Heart right ventricle (tissue), 16 donors: ENCODE measurements around the gene ULK4. TPM values are rescaled to one million over a fixed set of nuclear protein-coding genes. Genes with fewer than 3 reads are reported as not detected.
A peak's percentile ranks its signal among the peaks of the same experiment; 100 is the strongest.

Source experiments
- ATAC-seq, 8 donors: fragments of 200-7000 bp; cut with Tn5 transposase; one replicate each; pipeline ENCODE4 v1.9.1; 2020; ENCODE audit warnings: mild to moderate bottlenecking in 8 of 8, moderate library complexity in 8 of 8, moderate number of reproducible peaks in 1 of 8
- DNase-seq, 2 donors: peaks; one replicate each; pipeline ENCODE4 v3.0.0-alpha.2; 2020
- H3K27ac ChIP-seq, 10 donors: fragments of 200-600 bp; sonication (generic) in 2 of 10; one replicate each; pipeline versions ENCODE4 v1.5.0 to v1.8.0; 2020 to 2022; ENCODE audit warnings: mild to moderate bottlenecking in 3 of 10
- H3K27me3 ChIP-seq, 7 donors: fragments of 200-600 bp; one replicate each; pipeline ENCODE4 v1.8.0; 2021 to 2022; ENCODE audit warnings: mild to moderate bottlenecking in 2 of 7
- H3K36me3 ChIP-seq, 9 donors: fragments of 200-600 bp; sonication (generic) in 1 of 9; one replicate each; pipeline versions ENCODE4 v1.5.0 to v1.8.0; 2020 to 2022; ENCODE audit warnings: mild to moderate bottlenecking in 2 of 9
- H3K4me1 ChIP-seq, 9 donors: fragments of 200-600 bp; sonication (generic) in 1 of 9; one replicate each; pipeline versions ENCODE4 v1.5.0 to v1.8.0; 2020 to 2022; ENCODE audit warnings: mild to moderate bottlenecking in 4 of 9
- H3K4me3 ChIP-seq, 10 donors: fragments of 200-600 bp; sonication (generic) in 2 of 10; one replicate each; pipeline versions ENCODE4 v1.5.0 to v1.8.0; 2020 to 2022; ENCODE audit warnings: mild to moderate bottlenecking in 7 of 10, moderate library complexity in 2 of 10
- H3K9me3 ChIP-seq, 11 donors: fragments of 200-600 bp in 10 of 11; sonication (generic) in 2 of 11; one replicate each; pipeline versions ENCODE4 v1.5.0 to v1.8.0; 2013 to 2022; ENCODE audit warnings: mild to moderate bottlenecking in 2 of 11, control low read depth in 1 of 11, moderate library complexity in 1 of 11
- WGBS, 2 donors: extraction: QIAGEN DNeasy Blood & Tissue Kit; methylation state at CpG; one replicate each; pipeline ENCODE4 v1.1.7; 2013; ENCODE audit warnings: inconsistent platforms in 1 of 2; 5-methylcytosine and 5-hydroxymethylcytosine counted together
- intact Hi-C, 10 donors: fragments of 100-400 bp; cut with DNase I; formaldehyde crosslinking; loops; one replicate each; pipeline versions ENCODE4 v1.11.1 to v1.14.2; 2022
- polyA plus RNA-seq, 2 donors: library from polyadenylated mRNA; stranded (reverse); fragments of 200-250 nt; gene quantifications; one replicate each; pipeline ENCODE4 v1.2.3, GENCODE V29; 2013
- total RNA-seq, 10 donors: library from RNA; stranded (reverse); fragmentation: NEBNext Ultra II Directional in 3 of 10; extraction: Animal tissue kit (Norgen Biotek cat#: 25700) in 3 of 10; gene quantifications; one replicate each; pipeline versions ENCODE4 v1.2.1 to v1.2.4, GENCODE V29; 2021 to 2023
- TF ChIP-seq, protein P1 (sequence below), 9 donors: fragments of 200-600 bp; sonication (generic) in 2 of 9; IDR thresholded peaks; one replicate each; pipeline versions ENCODE4 v1.5.0 to v1.8.0; 2021 to 2022; ENCODE audit warnings: antibody characterized with exemption in 9 of 9, mild to moderate bottlenecking in 5 of 9, moderate library complexity in 1 of 9
- donor health status: Arrhythmogenic right ventricular cardiomyopathy.
- donor health status: ischemic (EF 13 %, LVEDD 7.1; RV severe dilation, severe dysfunction).
- donor health status: healthy with polysubstance abuse.
- donor health status: DM: no; HTN: yes; CAD: no.
- donor health status: DM: no; HTN: no; CAD: no.
- donor health status: ischemic (EF 25% LVEDD 6.9; RV normal size, moderate dysfunction).
- donor health status: ischemic (EF 25% LVEDD 5.7; RV mildly dilated, moderate dysfunction).
- donor health status: healthy.
- donor health status: DM: yes; HTN: yes; CAD: no.
- donor health status: Ischemic cardiomyopathy.
- donor health status: ischemic (EF 35%, LVEDD 5.7; RV mildly dilated, moderate dysfunction).
- donor health status: nonischemic (EF 11% LVEDD 7.7; RV severe dilation, severe dysfunction).
- donor health status: DM: yes; HTN: yes; CAD: no.
- donor health status: PGD.
- donor health status: ischemic (EF 29% LVEDD 5.4; RV normal size, mild dysfunction).
- donor health status: nonischemic (EF 23%, LVEDD 6.1; RV moderate dilation, normal function).

ULK4 gene
- total and polyA plus RNA-seq, 12 donors, result 1.4 to 11.4 (median 2.6) TPM

DNA sequence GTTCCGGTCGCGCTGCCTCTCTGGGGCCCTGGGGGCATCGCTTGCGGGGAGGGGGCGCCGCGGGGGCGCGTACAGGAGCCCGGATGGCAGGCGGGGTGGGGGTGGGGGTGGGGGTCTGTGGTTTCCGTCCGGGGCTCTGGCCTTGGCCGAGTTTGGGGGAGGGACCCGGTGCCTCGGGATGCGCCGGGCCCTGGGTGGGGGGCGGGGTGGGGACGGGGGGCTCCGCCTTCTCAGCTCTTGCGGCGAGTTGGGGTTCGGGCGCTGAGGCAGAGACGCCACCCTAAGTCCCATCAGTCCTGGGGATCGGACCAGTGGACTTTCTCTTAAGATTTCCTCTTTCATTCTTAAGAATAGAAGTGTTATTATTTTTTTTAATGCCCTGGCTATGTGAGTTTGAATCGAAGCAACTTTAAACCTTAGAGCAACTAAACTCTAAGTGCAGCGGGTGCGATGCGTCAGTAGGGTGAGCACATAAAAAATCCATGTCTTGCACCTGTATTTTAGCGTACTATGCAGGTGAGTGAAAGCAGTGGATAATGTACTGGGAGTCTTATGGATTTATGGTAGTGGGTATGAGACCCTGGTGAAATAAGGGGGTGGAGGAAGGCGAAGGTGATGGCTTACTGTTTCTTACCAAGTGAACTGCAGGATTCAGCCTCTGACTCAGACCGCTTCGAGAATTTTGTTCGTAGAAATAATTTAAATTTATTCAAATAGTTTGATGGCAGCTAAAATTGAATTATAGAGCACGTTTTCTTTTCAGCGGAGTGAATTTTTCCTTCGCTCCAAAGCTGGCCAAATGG lies 761.8 kb downstream of the ULK4 start:
- TF ChIP-seq, protein P1, sequence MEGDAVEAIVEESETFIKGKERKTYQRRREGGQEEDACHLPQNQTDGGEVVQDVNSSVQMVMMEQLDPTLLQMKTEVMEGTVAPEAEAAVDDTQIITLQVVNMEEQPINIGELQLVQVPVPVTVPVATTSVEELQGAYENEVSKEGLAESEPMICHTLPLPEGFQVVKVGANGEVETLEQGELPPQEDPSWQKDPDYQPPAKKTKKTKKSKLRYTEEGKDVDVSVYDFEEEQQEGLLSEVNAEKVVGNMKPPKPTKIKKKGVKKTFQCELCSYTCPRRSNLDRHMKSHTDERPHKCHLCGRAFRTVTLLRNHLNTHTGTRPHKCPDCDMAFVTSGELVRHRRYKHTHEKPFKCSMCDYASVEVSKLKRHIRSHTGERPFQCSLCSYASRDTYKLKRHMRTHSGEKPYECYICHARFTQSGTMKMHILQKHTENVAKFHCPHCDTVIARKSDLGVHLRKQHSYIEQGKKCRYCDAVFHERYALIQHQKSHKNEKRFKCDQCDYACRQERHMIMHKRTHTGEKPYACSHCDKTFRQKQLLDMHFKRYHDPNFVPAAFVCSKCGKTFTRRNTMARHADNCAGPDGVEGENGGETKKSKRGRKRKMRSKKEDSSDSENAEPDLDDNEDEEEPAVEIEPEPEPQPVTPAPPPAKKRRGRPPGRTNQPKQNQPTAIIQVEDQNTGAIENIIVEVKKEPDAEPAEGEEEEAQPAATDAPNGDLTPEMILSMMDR (IDR thresholded peaks at IDR 0.05), result no peak
- Histone ChIP-seq H3K36me3 (no peaks in the 10 kb centered on the region), H3K4me3 (peak overlapping the region; percentile 63 to 96 (median 80)), H3K27me3 (no peaks in the 10 kb centered on the region), H3K27ac (peak overlapping the region; percentile 89 to 99 (median 98)), H3K4me1 (peaks cover 0 to 51% (median 43%) of the 10 kb centered on the region in 9 donors), H3K9me3 (no peaks in the 10 kb centered on the region)
- 0 to 1% methylated on average over 25 to 40 of the region's 40 CpGs for WGBS, 2 donors
- intact Hi-C loops, result loop anchor here in 8 of 10 donors (1.0 to 10.0 kb wide), 21 partner anchors 83 to 875 kb away; no protein-coding TSS in a partner anchor
- ATAC-seq (peak; percentile 1 to 36 (median 8)), DNase-seq (peak in 1 of 2 donors; percentile 42)

DNA sequence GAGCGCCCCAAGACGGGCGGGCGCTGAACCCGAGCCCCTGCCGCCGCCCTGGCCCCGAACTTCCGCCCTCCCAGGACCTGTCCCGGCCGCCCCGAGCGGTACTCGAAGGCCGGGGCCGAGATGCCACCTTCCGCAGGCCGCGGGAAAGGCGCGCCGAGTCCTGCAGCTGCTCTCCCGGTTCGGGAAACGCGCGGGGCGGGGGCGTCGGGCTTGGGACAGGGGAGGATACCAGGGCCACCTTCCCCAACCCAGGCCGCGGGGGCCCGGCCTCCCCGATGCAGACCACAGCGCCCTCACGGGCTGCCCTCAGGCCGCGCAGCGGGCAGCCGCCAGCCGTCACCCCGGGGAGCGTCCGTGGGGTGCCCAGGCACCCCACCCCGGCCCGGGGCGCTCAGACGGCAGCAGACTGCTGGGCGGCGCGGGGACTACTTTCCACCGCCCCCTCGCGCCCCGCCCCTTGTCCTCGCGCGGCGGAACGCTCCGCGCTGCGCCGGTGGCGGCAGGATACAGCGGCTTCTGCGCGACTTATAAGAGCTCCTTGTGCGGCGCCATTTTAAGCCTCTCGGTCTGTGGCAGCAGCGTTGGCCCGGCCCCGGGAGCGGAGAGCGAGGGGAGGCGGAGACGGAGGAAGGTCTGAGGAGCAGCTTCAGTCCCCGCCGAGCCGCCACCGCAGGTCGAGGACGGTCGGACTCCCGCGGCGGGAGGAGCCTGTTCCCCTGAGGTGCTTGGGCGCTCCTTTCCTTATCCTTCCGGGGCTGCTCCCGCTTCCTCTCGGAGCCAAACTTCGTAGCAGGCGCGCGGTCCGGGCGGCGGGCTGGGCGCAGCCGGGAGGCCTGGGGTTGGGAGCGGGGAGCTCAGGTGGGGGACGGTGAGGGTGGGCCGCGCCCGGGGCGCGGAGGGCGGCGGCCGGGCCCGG lies 762.7 kb downstream of the ULK4 start, which contains the start of gene CTNNB1:
CTNNB1 (plus strand) TSS at position 556 of the 916 bp plus-strand sequence. CDS start 24,564 bp downstream, outside the sequence.
- peaks cover 0 to 42% (median 35%) of the 10 kb centered on the region in 9 donors for H3K4me1 ChIP-seq
- no peaks in the 10 kb centered on the region for H3K27me3 ChIP-seq
- no peaks in the 10 kb centered on the region for H3K9me3 ChIP-seq
- DNase-seq, result peak; percentile 93 to 95
- 0% methylated on average over 97 to 112 of the region's 112 CpGs for WGBS, 2 donors
- peak within 1 kb of the TSS; percentile 89 to 99 (median 98) for H3K27ac ChIP-seq
- H3K4me3 ChIP-seq, result peak within 1 kb of the TSS; percentile 63 to 96 (median 80)
- intact Hi-C loops, result loop anchor here in 7 of 10 donors (1.0 to 10.0 kb wide), 13 partner anchors 82 to 874 kb away; no protein-coding TSS in a partner anchor
- TF ChIP-seq, protein P1 (IDR thresholded peaks at IDR 0.05), result peak in 6 of 9 donors; percentile 7 to 43 (median 23)
- H3K36me3 ChIP-seq, result no peaks in the 10 kb centered on the region
- peak; percentile 87 to 98 (median 93) for ATAC-seq

DNA sequence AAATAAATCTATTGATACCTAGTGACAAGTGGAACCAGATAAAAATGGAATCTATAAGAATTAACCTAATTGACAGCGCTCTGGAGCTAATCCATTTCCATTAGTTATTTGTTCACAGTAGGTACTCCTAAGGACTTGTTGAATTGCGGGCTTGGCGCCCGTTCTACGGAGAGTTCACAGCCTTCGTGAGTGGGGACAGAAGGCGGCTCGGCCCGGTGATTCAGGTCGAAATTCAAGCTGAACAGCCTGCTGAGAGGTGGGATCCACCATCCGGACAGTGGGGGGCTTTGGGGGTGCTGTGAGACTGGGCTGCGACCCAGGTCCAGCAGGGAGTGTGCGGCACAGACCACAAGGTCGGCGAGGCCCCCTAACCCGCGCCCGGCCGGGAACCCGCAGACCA lies 763.4 kb downstream of the ULK4 start:
- Histone ChIP-seq H3K4me1 (peaks cover 0 to 36% (median 28%) of the 10 kb centered on the region in 9 donors), H3K9me3 (no peaks in the 10 kb centered on the region), H3K27me3 (no peaks in the 10 kb centered on the region), H3K4me3 (peak overlapping the region; percentile 63 to 96 (median 80)), H3K36me3 (no peaks in the 10 kb centered on the region), H3K27ac (peak overlapping the region; percentile 89 to 99 (median 98))
- TF ChIP-seq, protein P1 (IDR thresholded peaks at IDR 0.05), result no peak
- ATAC-seq, result peak in 5 of 8 donors; percentile 1 to 25 (median 7)
- peak; percentile 28 to 51 for DNase-seq
- WGBS, 2 donors, result 8 to 10% methylated on average over 20 of the region's 20 CpGs
- intact Hi-C loops, result loop anchor here in 7 of 10 donors (2.0 to 10.0 kb wide), 12 partner anchors 81 to 874 kb away; no protein-coding TSS in a partner anchor
